Loucy (cell line): ENCODE results near the gene SNCAIP.

Experiments
- CTCF ChIP-seq: fragments of 200-600 bp; sonication (generic); conservative IDR thresholded peaks from 2 replicates; pipeline ENCODE4 v1.5.1; 2014; ENCODE audit warnings: mild to moderate bottlenecking, antibody characterized with exemption, low read length
- EZH2phosphoT487 ChIP-seq: fragments of 200-600 bp; IDR thresholded peaks from 2 replicates; pipeline ENCODE4 v1.6.1; 2018; ENCODE audit warnings: antibody characterized with exemption, mild to moderate bottlenecking, moderate library complexity, borderline replicate concordance

- TF ChIP-seq CTCF (no peak), EZH2phosphoT487 (no peak)
Measured at GRCh38 chr5:122469384-122469919, 157.4 kb downstream of the SNCAIP start.
